Spinal cord (tissue), 10 donors: ENCODE results near the gene RIT1. TPM values are rescaled to one million over a fixed set of nuclear protein-coding genes. Genes with fewer than 3 reads are reported as not detected.
"Not testable (repeated sequence)": the region's sequence is repeated elsewhere in the genome, so short reads cannot be mapped to it uniquely, and the experiment has no call there.

Experiments used
- DNase-seq, 6 donors: peaks; one replicate each; pipeline versions ENCODE4 v3.0.0 to v3.0.0-alpha.2; 2013 to 2015; ENCODE audit warnings: low spot score in 6 of 6, low read depth in 4 of 6
- H3K27ac ChIP-seq: one replicate; pipeline ENCODE4 v1.5.1; 2013; ENCODE audit warnings: low read depth, low read length, control low read depth
- H3K27me3 ChIP-seq: one replicate; pipeline ENCODE4 v1.6.1; 2013; ENCODE audit warnings: low read length; ENCODE audit not compliant: control insufficient read depth, insufficient read depth
- H3K36me3 ChIP-seq: one replicate; pipeline ENCODE4 v1.6.1; 2013; ENCODE audit warnings: low read length; ENCODE audit not compliant: control insufficient read depth, insufficient read depth
- H3K4me1 ChIP-seq: one replicate; pipeline ENCODE4 v1.6.1; 2013; ENCODE audit warnings: low read length; ENCODE audit not compliant: control insufficient read depth, insufficient read depth
- H3K4me3 ChIP-seq: one replicate; pipeline ENCODE4 v1.5.1; 2013; ENCODE audit warnings: low read depth, low read length, control low read depth
- H3K9me3 ChIP-seq: one replicate; pipeline ENCODE4 v1.6.1; 2013; ENCODE audit warnings: low read length; ENCODE audit not compliant: control insufficient read depth, insufficient read depth
- WGBS: methylation state at CpG from one replicate; pipeline ENCODE4 v1.1.5; 2013; ENCODE audit warnings: missing lambda C conversion rate; ENCODE audit not compliant: insufficient coverage; 5-methylcytosine and 5-hydroxymethylcytosine counted together
- polyA plus RNA-seq, 2 donors: library from polyadenylated mRNA; unstranded; fragments of 120-200 nt; gene quantifications; one replicate each; pipeline ENCODE4 v1.2.1, GENCODE V29; 2013; ENCODE audit not compliant: insufficient read length in 2 of 2
- total RNA-seq, 2 donors: library from RNA; depleted of rRNA in 1 of 2; stranded (reverse); fragments of 120-200 nt in 1 of 2; fragments of >200 nt in 1 of 2; gene quantifications; one replicate each; pipeline versions ENCODE4 v1.2.3 to v1.2.4, GENCODE V29; 2013 to 2014
- donor health status: healthy.

RIT1 gene
- total and polyA plus RNA-seq, 4 donors: 34.0 to 47.6 (median 43.6) TPM

- Histone ChIP-seq H3K4me3 (no peak overlapping the region), H3K4me1 (peaks cover 8% of the 10 kb centered on the region), H3K36me3 (peaks cover 36% of the 10 kb centered on the region), H3K27ac (no peak overlapping the region), H3K9me3 (no peaks in the 10 kb centered on the region), H3K27me3 (no peaks in the 10 kb centered on the region)
- no CpG with 5 or more reads among the region's 1 CpG for WGBS
- no peak for DNase-seq
These were observed 13.4 kb downstream of the RIT1 start for GRCh38 chr1:155897746-155898145.

DNA sequence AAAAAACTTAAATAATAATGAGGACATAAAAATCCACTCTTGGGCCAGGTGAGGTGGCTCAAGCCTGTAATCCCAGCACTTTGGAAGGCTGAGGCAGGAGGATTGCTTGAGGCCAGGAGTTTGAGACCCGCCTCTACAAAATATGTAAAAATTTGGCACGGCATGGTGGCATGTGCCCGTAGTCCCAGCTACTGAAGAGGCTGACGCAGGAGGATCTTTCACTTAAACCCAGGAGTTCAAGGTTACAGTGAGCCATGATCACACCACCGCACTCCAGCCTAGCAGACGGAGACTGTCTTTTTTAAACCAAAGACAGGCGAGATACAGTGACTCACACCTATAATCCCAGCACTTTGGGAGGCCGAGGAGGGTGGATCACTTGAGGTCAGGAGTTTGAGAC is 14.7 kb downstream of the RIT1 start:
- H3K27ac ChIP-seq, H3K9me3 ChIP-seq, DNase-seq, H3K4me3 ChIP-seq, H3K27me3 ChIP-seq: not testable (repeated sequence)
- Histone ChIP-seq H3K4me1 (peaks cover 14% of the 10 kb centered on the region), H3K36me3 (peaks cover 32% of the 10 kb centered on the region)
- WGBS: 97% methylated on average over 4 of the region's 8 CpGs

- H3K36me3 ChIP-seq: peaks cover 29% of the 10 kb centered on the region
- peaks cover 14% of the 10 kb centered on the region for H3K4me1 ChIP-seq
- DNase-seq, H3K27ac ChIP-seq, H3K4me3 ChIP-seq, H3K9me3 ChIP-seq, H3K27me3 ChIP-seq: not testable (repeated sequence)
- 100% methylated on average over 1 of the region's 6 CpGs for WGBS
These were observed 15.5 kb downstream of the RIT1 start for GRCh38 chr1:155895617-155896016.

- peak overlapping the region; percentile 92 for H3K27ac ChIP-seq
These were observed 17.6 kb downstream of the RIT1 start for GRCh38 chr1:155893389-155894142.

DNA sequence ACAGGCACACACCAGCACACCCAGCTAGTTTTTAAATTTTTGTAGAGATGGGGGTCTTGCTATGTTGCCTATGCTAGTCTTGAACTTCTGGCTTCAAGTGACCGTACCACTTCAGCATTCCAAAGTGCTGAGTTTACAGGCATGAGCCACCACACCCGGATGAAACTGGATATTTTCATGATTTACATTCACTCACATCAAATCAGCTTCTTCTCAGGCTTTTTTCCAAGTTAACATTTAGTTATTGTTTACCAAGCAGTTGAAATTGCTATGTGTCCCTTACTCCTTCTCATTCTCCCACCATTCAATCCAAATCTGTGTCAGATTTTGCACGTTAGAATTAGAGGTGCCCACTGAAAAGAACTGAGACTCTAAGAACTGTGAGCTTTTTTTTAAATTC is 18.4 kb downstream of the RIT1 start:
- peaks cover 14% of the 10 kb centered on the region for H3K4me1 ChIP-seq
- no peaks in the 10 kb centered on the region for H3K9me3 ChIP-seq
- H3K27me3 ChIP-seq: no peaks in the 10 kb centered on the region
- no peak overlapping the region for H3K4me3 ChIP-seq
- H3K36me3 ChIP-seq: peaks cover 43% of the 10 kb centered on the region
- WGBS: 45% methylated on average over 2 of the region's 3 CpGs
- peak overlapping the region; percentile 92 for H3K27ac ChIP-seq
- DNase-seq: no peak

More at GRCh38 chr1:155893389-155894142, 17.6 kb downstream of the RIT1 start:
- Histone ChIP-seq H3K4me3 (no peak overlapping the region), H3K4me1 (peaks cover 14% of the 10 kb centered on the region), H3K9me3 (no peaks in the 10 kb centered on the region), H3K27me3 (no peaks in the 10 kb centered on the region), H3K36me3 (peaks cover 36% of the 10 kb centered on the region)
- DNase-seq: peak in 1 of 6 donors; percentile 15
- 75% methylated on average over 6 of the region's 10 CpGs for WGBS

- Histone ChIP-seq H3K36me3 (peaks cover 52% of the 10 kb centered on the region), H3K27me3 (no peaks in the 10 kb centered on the region), H3K4me3 (no peak overlapping the region), H3K4me1 (peaks cover 20% of the 10 kb centered on the region), H3K9me3 (no peaks in the 10 kb centered on the region), H3K27ac (no peak overlapping the region)
- WGBS: no CpG with 5 or more reads among the region's 3 CpGs
- no peak for DNase-seq
These were observed 20.9 kb downstream of the RIT1 start for GRCh38 chr1:155890251-155890650.

DNA sequence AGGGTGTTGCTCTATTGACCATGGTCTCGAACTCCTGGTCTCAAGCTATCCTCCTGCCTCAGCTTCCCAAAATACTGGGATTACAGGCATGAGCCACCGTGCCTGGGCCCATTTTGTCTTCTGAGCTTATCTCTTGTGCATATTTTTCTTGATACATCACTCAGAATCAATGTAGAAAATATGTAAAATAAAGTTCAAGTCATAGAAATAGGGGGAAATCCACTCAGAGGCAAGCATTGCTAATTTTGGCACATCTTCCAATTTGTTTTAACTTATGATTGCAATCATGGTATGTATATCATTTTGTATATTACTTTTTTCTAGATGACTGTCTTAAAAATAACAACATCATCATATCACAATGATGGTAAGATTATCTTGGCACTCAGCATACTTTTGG is 21.6 kb downstream of the RIT1 start:
- Histone ChIP-seq H3K27me3 (no peaks in the 10 kb centered on the region), H3K4me3 (no peak overlapping the region), H3K27ac (no peak overlapping the region), H3K4me1 (peaks cover 20% of the 10 kb centered on the region), H3K36me3 (peaks cover 52% of the 10 kb centered on the region), H3K9me3 (no peaks in the 10 kb centered on the region)
- DNase-seq: no peak
- WGBS: no CpG with 5 or more reads among the region's 2 CpGs

DNA sequence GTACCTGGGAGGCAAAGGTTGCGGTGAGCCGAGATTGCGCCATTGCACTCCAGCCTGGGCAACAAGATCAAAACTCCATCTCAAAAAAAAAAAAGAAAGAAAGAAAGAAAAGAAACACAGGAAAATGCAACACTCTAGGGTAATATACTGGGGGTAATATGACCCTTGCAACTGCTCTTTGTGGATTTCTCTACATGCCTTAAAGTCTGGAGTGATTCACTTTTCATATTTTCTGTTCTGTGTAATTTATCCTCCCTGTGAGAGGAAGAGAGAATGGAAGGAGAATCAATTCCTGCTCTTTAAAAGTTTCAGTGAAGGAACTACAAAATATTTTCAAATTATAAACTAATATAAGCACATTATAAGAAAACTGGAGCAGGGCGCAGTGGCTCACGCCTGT is 22.7 kb downstream of the RIT1 start:
- H3K27ac ChIP-seq: no peak overlapping the region
- peaks cover 56% of the 10 kb centered on the region for H3K36me3 ChIP-seq
- WGBS: no CpG with 5 or more reads among the region's 5 CpGs

GRCh38 chr1:155884982-155885381 is 26.2 kb downstream of the RIT1 start:
- Histone ChIP-seq H3K4me3 (no peak overlapping the region), H3K27me3 (no peaks in the 10 kb centered on the region), H3K36me3 (peaks cover 74% of the 10 kb centered on the region), H3K4me1 (peaks cover 11% of the 10 kb centered on the region), H3K27ac (peak overlapping the region; percentile 29), H3K9me3 (no peaks in the 10 kb centered on the region)
- no peak for DNase-seq

More for the DNA sequence above, 22.7 kb downstream of the RIT1 start:
- Histone ChIP-seq H3K4me3 (no peak overlapping the region), H3K4me1 (peaks cover 18% of the 10 kb centered on the region), H3K9me3 (no peaks in the 10 kb centered on the region), H3K27me3 (no peaks in the 10 kb centered on the region)
- no peak for DNase-seq
